Uterus (tissue), 4 donors: Measurements from ENCODE around the gene MGRN1. TPM values are rescaled to one million over a fixed set of nuclear protein-coding genes. Genes with fewer than 3 reads are reported as not detected.
"Not testable (repeated sequence)": the region's sequence is repeated elsewhere in the genome, so short reads cannot be mapped to it uniquely, and the experiment has no call there.

ENCODE experiments used
- DNase-seq, 2 donors: peaks; one replicate each; pipeline ENCODE4 v3.0.0-alpha.2; 2019 to 2020
- H3K27ac ChIP-seq, 2 donors: fragments of 200-600 bp; sonication (generic); 1 replicate in 1 of 2; 2 replicates in 1 of 2; pipeline ENCODE4 v1.5.1; 2016 to 2018
- H3K27me3 ChIP-seq, 2 donors: fragments of 200-600 bp; sonication (generic); one replicate each; pipeline ENCODE4 v1.5.1; 2018 to 2019; ENCODE audit warnings: control low read depth in 1 of 2
- H3K36me3 ChIP-seq, 2 donors: fragments of 200-600 bp; sonication (generic); one replicate each; pipeline ENCODE4 v1.5.1; 2019; ENCODE audit warnings: control low read depth in 1 of 2
- H3K4me1 ChIP-seq, 2 donors: fragments of 200-600 bp; sonication (generic); one replicate each; pipeline ENCODE4 v1.5.1; 2018 to 2019; ENCODE audit warnings: control low read depth in 1 of 2
- H3K4me3 ChIP-seq, 2 donors: fragments of 200-600 bp; sonication (generic); 1 replicate in 1 of 2; 2 replicates in 1 of 2; pipeline ENCODE4 v1.5.1; 2018 to 2019; ENCODE audit warnings: mild to moderate bottlenecking in 1 of 2
- H3K9me3 ChIP-seq, 2 donors: fragments of 200-600 bp; sonication (generic); one replicate each; pipeline ENCODE4 v1.5.1; 2019; ENCODE audit warnings: control low read depth in 1 of 2
- POLR2A ChIP-seq, 2 donors: fragments of 450-650 bp; IDR thresholded peaks; one replicate each; pipeline ENCODE4 v1.6.1; 2016; ENCODE audit warnings: antibody characterized with exemption in 2 of 2, mild to moderate bottlenecking in 1 of 2, moderate library complexity in 1 of 2
- intact Hi-C: fragments of 100-400 bp; cut with DNase I; formaldehyde crosslinking; loops from one replicate; pipeline ENCODE4 v1.15.1; 2023; ENCODE audit warnings: low total_unique reads
- total RNA-seq, 4 donors: library from RNA; depleted of rRNA in 3 of 4; stranded (reverse); fragments of >200 nt in 3 of 4; gene quantifications; one replicate each; pipeline versions ENCODE4 v1.1.0 to v1.2.4, GENCODE V29; 2014 to 2023
- TF ChIP-seq, protein P1 (sequence below), 4 experiments: fragments of 200-600 bp in 2 of 4; fragments of 450-650 bp in 2 of 4; sonication (generic) in 2 of 4; IDR thresholded peaks; one replicate each; pipeline ENCODE4 v1.5.1; 2016 to 2019; ENCODE audit warnings: antibody characterized with exemption in 4 of 4, mild to moderate bottlenecking in 2 of 4, moderate library complexity in 1 of 4
- donor health status: DM: yes; HTN: yes; CAD: no.

Gene MGRN1
- total RNA-seq, 4 donors from 2014 or later, result 19.0 to 107 (median 68.6) TPM

DNA sequence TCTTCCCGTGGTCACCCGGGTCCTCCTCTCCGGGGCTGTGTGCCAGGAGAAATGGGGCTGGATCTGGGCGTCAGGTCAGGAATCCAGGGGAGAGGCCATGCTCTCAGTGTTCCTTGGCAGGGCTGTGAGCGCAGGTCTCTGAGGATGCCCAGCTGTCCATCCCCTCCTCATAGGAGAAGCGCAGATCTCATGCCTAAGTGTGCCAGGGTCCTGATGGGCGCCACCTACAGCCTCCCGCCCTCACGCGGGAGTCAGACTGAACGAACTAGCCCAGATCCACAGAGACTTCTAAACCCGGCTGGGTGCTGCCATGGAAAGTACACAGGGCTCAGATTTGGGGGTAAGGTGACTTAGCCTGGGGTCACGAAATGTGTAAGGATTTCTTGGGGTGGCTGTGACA is 24.3 kb downstream of the MGRN1 start:
- TF ChIP-seq, protein P1, sequence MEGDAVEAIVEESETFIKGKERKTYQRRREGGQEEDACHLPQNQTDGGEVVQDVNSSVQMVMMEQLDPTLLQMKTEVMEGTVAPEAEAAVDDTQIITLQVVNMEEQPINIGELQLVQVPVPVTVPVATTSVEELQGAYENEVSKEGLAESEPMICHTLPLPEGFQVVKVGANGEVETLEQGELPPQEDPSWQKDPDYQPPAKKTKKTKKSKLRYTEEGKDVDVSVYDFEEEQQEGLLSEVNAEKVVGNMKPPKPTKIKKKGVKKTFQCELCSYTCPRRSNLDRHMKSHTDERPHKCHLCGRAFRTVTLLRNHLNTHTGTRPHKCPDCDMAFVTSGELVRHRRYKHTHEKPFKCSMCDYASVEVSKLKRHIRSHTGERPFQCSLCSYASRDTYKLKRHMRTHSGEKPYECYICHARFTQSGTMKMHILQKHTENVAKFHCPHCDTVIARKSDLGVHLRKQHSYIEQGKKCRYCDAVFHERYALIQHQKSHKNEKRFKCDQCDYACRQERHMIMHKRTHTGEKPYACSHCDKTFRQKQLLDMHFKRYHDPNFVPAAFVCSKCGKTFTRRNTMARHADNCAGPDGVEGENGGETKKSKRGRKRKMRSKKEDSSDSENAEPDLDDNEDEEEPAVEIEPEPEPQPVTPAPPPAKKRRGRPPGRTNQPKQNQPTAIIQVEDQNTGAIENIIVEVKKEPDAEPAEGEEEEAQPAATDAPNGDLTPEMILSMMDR (IDR thresholded peaks at IDR 0.05), result no peak
- TF ChIP-seq POLR2A (IDR thresholded peaks at IDR 0.05), result no peak
- no peaks in the 10 kb centered on the region for H3K36me3 ChIP-seq
- intact Hi-C loops, result no loop called here
- no peaks in the 10 kb centered on the region for H3K9me3 ChIP-seq
- no peak for DNase-seq
- no peak overlapping the region for H3K4me3 ChIP-seq
- H3K27me3 ChIP-seq, result no peaks in the 10 kb centered on the region
- no peak overlapping the region for H3K27ac ChIP-seq
- no peaks in the 10 kb centered on the region for H3K4me1 ChIP-seq

DNA sequence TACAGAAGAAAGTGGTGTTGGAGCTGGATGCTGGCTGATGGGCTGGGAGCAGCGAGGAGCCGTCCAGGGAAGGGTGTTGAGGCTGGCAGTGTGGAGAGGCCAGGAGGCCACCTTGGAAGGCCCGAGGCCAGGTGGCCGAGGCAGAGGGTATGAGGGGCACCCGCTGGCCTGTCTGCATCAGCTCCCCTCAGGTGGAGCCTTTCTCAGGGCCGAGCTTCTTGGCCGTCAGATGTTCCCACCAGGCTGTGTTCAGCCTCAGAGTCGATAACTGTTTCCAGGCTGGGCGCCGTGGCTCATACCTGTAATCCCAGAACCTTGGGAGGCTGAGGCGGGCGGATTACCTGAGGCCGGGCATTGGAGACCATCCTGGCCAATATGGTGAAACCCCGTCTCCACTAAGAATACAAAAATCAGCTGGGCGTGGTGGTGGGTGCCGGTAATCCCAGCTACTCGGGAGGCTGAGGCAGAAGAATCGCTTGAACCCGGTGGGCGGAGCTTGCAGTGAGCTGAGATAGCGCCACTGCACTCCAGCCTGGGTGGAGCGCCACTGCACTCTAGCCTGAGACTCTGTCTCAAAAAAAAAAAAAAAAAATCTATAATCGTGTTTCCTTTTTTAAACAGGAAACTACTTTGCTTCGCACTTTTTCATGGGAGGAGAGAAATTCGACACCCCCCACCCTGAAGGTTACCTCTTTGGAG is 25.3 kb downstream of the MGRN1 start:
- TF ChIP-seq, protein P1 (IDR thresholded peaks at IDR 0.05), result no peak
- no peak for TF ChIP-seq POLR2A (IDR thresholded peaks at IDR 0.05)
- no peak for DNase-seq
- Histone ChIP-seq H3K36me3 (no peaks in the 10 kb centered on the region), H3K9me3 (no peaks in the 10 kb centered on the region), H3K4me1 (no peaks in the 10 kb centered on the region), H3K27me3 (no peaks in the 10 kb centered on the region), H3K4me3 (no peak overlapping the region), H3K27ac (no peak overlapping the region)
- intact Hi-C loops, result no loop called here

DNA sequence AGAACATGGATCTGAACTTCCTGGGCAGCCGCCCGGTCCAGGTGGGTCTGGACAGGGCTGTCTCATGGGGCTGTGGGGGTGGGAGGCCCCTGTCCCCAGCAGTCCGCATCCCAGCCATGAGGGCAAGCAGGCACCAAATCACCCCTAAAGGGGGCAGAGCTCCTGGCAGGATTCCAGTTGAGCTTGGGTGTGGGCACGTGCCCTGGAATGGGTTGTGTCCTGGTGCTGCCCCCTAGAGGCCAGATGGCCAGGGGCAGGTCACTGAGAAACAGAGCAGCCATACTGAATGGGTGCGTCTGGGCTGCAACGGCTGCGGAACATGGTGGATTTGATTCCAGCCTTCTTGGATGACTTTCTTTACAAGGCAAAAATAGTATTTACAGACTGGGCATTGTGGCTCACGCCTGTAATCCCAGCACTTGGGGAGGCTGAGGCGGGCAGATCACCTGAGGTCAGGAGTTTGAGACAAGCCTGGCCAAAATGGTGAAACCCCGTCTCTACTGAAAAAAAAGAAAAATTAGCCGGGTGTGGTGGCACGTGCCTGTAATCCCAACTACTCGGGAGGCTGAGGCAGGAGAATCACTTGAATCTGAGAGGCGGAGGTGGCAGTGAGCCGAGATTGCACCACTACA is 25.9 kb downstream of the MGRN1 start:
- DNase-seq, H3K36me3 ChIP-seq, intact Hi-C loops: not testable (repeated sequence)

DNA sequence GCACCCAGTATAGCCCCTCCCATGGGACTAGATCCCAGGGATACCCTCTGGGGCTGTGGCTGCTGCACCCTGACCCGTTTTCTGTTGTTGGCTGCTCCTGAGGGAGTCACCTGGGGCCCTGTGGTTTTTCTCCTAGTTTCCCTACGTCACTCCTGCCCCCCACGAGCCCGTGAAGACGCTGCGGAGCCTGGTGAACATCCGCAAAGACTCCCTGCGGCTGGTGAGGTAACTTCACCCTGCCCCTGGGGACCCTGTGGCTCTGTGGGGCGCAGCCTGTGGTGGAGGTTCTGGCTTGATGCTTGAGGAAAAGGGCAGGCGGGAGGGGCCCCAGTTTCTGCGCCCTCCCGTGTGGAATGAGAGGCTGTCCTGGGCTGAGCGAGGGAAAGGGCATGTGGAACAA is 27.2 kb downstream of the MGRN1 start:
- no peak overlapping the region for H3K4me3 ChIP-seq
- intact Hi-C loops, result no loop called here
- no peak for TF ChIP-seq POLR2A (IDR thresholded peaks at IDR 0.05)
- TF ChIP-seq, protein P1 (IDR thresholded peaks at IDR 0.05), result no peak
- H3K27ac ChIP-seq, result no peak overlapping the region
- no peaks in the 10 kb centered on the region for H3K27me3 ChIP-seq
- no peak for DNase-seq
- H3K9me3 ChIP-seq, result no peaks in the 10 kb centered on the region
- H3K36me3 ChIP-seq, result no peaks in the 10 kb centered on the region
- H3K4me1 ChIP-seq, result no peaks in the 10 kb centered on the region

More for the DNA sequence above, 25.9 kb downstream of the MGRN1 start:
- not testable (repeated sequence) for H3K27me3 ChIP-seq, H3K9me3 ChIP-seq, H3K27ac ChIP-seq, H3K4me1 ChIP-seq, H3K4me3 ChIP-seq
- TF ChIP-seq, protein P1 (IDR thresholded peaks at IDR 0.05), result peak in 3 of 4 experiments; percentile 29 to 42 (median 31)

DNA sequence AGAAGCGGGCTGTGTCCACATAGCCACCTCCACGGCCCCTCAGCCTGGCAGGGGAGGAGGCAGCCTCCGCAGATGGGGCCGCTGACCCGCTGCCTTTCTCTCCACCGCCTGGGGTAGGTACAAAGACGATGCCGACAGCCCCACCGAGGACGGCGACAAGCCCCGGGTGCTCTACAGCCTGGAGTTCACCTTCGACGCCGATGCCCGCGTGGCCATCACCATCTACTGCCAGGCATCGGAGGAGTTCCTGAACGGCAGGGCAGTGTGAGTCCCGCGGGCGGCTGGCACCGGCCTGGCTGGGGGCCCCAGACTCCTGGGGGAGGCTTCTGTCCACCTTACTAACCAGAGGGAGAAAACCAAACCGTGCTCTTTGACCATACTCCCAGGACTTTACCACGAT is 27.9 kb downstream of the MGRN1 start:
- intact Hi-C loops, result no loop called here
- Histone ChIP-seq H3K36me3 (no peaks in the 10 kb centered on the region), H3K27ac (no peak overlapping the region), H3K4me3 (no peak overlapping the region), H3K9me3 (no peaks in the 10 kb centered on the region), H3K27me3 (no peaks in the 10 kb centered on the region), H3K4me1 (no peaks in the 10 kb centered on the region)
- no peak for DNase-seq
- no peak for TF ChIP-seq POLR2A (IDR thresholded peaks at IDR 0.05)
- TF ChIP-seq, protein P1 (IDR thresholded peaks at IDR 0.05), result no peak
